Measurements from ENCODE around the gene GJA9. TPM values are rescaled to one million over a fixed set of nuclear protein-coding genes. Genes with fewer than 3 reads are reported as not detected.

The GJA9 gene
- total RNA-seq, 2 experiments from 2014 or later: not detected

DNA sequence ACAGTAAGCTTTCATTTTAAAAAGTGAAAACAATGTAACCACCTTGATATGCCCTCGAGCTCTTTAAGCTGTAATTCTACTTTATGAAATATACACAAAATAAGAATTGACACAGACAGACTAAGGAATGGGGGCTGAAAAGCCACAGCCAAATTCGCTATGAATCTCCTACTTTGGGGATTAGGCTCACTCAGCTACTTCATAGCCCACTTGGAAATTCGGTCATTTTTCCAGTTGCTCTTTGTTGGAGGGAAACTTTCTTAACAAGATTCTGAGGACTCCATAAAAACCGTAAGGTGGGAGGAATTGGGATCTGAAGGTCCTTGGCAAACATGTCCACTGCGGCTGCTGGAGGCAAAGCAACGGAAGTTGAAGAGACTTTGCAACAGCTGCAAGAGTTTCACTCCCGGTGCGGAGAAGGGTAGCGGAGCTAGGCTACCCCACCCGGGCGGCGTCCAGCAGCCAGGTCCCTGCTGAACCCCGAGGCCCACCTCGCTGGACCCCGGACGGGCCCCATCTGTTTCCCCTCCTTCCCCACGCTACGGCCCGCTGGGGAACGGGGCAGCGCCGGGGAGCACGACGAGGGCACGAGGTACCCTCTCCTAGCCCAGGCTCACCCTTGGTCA is 8.9 kb downstream of the GJA9 start:
- peak; percentile 14 for ATAC-seq
- H3K27me3 Mint-ChIP-seq: no peaks in the 10 kb centered on the region
- intact Hi-C loops (cut with micrococcal nuclease): loop anchor here (2.0 to 10.0 kb wide), 2 partner anchors 14 to 222 kb away; partner anchors contain the start of gene RRAGC
- peak overlapping the region; percentile 53 for H3K27ac Mint-ChIP-seq
- peaks cover 26% of the 10 kb centered on the region for H3K4me1 Mint-ChIP-seq (ENCODE audit: low read depth)
- DNase-seq: peak; percentile 56
- peak overlapping the region; percentile 95 for H3K4me3 Mint-ChIP-seq
- TF ChIP-seq, protein P1, sequence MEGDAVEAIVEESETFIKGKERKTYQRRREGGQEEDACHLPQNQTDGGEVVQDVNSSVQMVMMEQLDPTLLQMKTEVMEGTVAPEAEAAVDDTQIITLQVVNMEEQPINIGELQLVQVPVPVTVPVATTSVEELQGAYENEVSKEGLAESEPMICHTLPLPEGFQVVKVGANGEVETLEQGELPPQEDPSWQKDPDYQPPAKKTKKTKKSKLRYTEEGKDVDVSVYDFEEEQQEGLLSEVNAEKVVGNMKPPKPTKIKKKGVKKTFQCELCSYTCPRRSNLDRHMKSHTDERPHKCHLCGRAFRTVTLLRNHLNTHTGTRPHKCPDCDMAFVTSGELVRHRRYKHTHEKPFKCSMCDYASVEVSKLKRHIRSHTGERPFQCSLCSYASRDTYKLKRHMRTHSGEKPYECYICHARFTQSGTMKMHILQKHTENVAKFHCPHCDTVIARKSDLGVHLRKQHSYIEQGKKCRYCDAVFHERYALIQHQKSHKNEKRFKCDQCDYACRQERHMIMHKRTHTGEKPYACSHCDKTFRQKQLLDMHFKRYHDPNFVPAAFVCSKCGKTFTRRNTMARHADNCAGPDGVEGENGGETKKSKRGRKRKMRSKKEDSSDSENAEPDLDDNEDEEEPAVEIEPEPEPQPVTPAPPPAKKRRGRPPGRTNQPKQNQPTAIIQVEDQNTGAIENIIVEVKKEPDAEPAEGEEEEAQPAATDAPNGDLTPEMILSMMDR (IDR thresholded peaks at IDR 0.05): no peak
- ChIA-PET CTCF (interaction anchor here (0.7 to 0.8 kb wide), 2 partner anchors 16 to 160 kb away, joined by 3 read pairs; no protein-coding TSS in a partner anchor), POLR2A (interaction anchor here (0.5 to 1.9 kb wide), 2 partner anchors 10 to 155 kb away, joined by 3 to 5 read pairs; no protein-coding TSS in a partner anchor)
- H3K36me3 Mint-ChIP-seq (ENCODE audit: low read depth): peaks cover 10% of the 10 kb centered on the region
- no peaks in the 10 kb centered on the region for H3K9me3 Mint-ChIP-seq

GRCh38 chr1:38870996-38871395 is 10.4 kb downstream of the GJA9 start:
- ATAC-seq: no peak
- Mint-ChIP-seq H3K27me3 (no peaks in the 10 kb centered on the region), H3K27ac (no peak overlapping the region), H3K9me3 (no peaks in the 10 kb centered on the region), H3K4me3 (no peak overlapping the region), H3K4me1 (ENCODE audit: low read depth) (peaks cover 29% of the 10 kb centered on the region), H3K36me3 (ENCODE audit: low read depth) (peaks cover 17% of the 10 kb centered on the region)
- TF ChIP-seq, protein P1 (IDR thresholded peaks at IDR 0.05): no peak
- ChIA-PET CTCF (interaction anchor here (0.7 kb wide), 1 partner anchor 228 kb away, joined by 3 read pairs; no protein-coding TSS in a partner anchor), POLR2A (interaction anchor here (0.6 kb wide), 1 partner anchor 165 kb away, joined by 3 read pairs; no protein-coding TSS in a partner anchor)
- DNase-seq: no peak
- intact Hi-C loops (cut with micrococcal nuclease): loop anchor here (10.0 kb wide), 1 partner anchor 224 kb away; no protein-coding TSS in a partner anchor

DNA sequence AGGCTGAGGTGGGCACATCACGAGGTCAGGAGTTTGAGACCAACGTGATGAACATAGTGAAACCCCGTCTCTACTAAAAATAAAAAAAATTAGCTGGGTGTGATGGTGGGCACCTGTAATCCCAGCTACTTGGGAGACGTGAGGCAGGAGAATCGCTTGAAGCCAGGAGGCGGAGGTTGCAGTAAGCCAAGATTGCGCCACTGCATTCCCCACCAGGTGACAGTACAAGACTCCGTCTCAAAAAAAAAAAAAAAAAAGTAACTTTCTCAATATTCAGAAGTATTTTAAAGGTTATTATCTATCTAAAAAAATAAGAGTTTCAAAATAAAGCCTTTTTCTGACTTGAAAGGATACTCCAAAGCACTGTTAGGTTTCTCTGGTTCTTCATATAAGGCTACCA is 14.2 kb downstream of the GJA9 start:
- DNase-seq (no peak), ATAC-seq (no peak)
- Mint-ChIP-seq H3K4me3 (no peak overlapping the region), H3K27ac (no peak overlapping the region), H3K4me1 (ENCODE audit: low read depth) (peaks cover 29% of the 10 kb centered on the region), H3K36me3 (ENCODE audit: low read depth) (peaks cover 25% of the 10 kb centered on the region), H3K9me3 (no peaks in the 10 kb centered on the region), H3K27me3 (no peaks in the 10 kb centered on the region)
- intact Hi-C loops (cut with micrococcal nuclease): no loop called here
- ChIA-PET POLR2A (no interaction called here), CTCF (no interaction called here)
- TF ChIP-seq, protein P1 (IDR thresholded peaks at IDR 0.05): no peak

- Mint-ChIP-seq H3K9me3 (no peaks in the 10 kb centered on the region), H3K4me3 (no peak overlapping the region), H3K36me3 (ENCODE audit: low read depth) (peaks cover 23% of the 10 kb centered on the region), H3K4me1 (ENCODE audit: low read depth) (peaks cover 27% of the 10 kb centered on the region), H3K27ac (no peak overlapping the region), H3K27me3 (no peaks in the 10 kb centered on the region)
- intact Hi-C loops (cut with micrococcal nuclease): no loop called here
- DNase-seq (no peak), ATAC-seq (no peak)
- TF ChIP-seq, protein P1 (IDR thresholded peaks at IDR 0.05): no peak
- ChIA-PET POLR2A (no interaction called here), CTCF (interaction anchor here (1.1 kb wide), 1 partner anchor 227 kb away, joined by 3 read pairs; no protein-coding TSS in a partner anchor)
Observed at GRCh38 chr1:38865112-38865715, 16.2 kb downstream of the GJA9 start.

GRCh38 chr1:38860454-38860795 is 21.0 kb downstream of the GJA9 start:
- peaks cover 37% of the 10 kb centered on the region for H3K4me1 Mint-ChIP-seq (ENCODE audit: low read depth)
- ChIA-PET POLR2A (no interaction called here), CTCF (interaction anchor here (0.6 kb wide), 1 partner anchor 13 kb away, joined by 3 read pairs; the partner anchor contains the start of gene MYCBP)
- DNase-seq (no peak), ATAC-seq (no peak)
- no peaks in the 10 kb centered on the region for H3K27me3 Mint-ChIP-seq
- peak overlapping the region; percentile 86 for H3K4me3 Mint-ChIP-seq
- peaks cover 17% of the 10 kb centered on the region for H3K36me3 Mint-ChIP-seq (ENCODE audit: low read depth)
- peak overlapping the region; percentile 44 for H3K27ac Mint-ChIP-seq
- TF ChIP-seq, protein P1 (IDR thresholded peaks at IDR 0.05): no peak
- H3K9me3 Mint-ChIP-seq: no peaks in the 10 kb centered on the region
- intact Hi-C loops (cut with micrococcal nuclease): no loop called here
